ENCODE measurements around the gene NDUFS2. TPM values are rescaled to one million over a fixed set of nuclear protein-coding genes. Genes with fewer than 3 reads are reported as not detected.

Gene NDUFS2
- total and polyA plus RNA-seq, 2 of the 8 experiments (the other 6 are each of a cell fraction or from before 2014, with no cell fraction given) = 95.1 to 113 TPM

GRCh38 chr1:161153176-161153575 lies 49.0 kb upstream of the NDUFS2 start (continued):
- TF ChIP-seq MAFK (IDR thresholded peaks at IDR 0.05; ENCODE audit: low read depth, low read length) = no peak
- no peak for TF ChIP-seq RAD21 (IDR thresholded peaks at IDR 0.05 in 1 of 2, conservative IDR thresholded peaks at IDR 0.05 in 1 of 2; ENCODE audit: low read depth in 2 of 2, low read length in 2 of 2)
- TF ChIP-seq ZNF274 (IDR thresholded peaks at IDR 0.05; ENCODE audit: borderline replicate concordance, extremely low read depth, low read length) = no peak

Measured in H1 (cell line).